ENCODE data around the gene SARS2.
"Not testable (repeated sequence)": the region's sequence is repeated elsewhere in the genome, so short reads cannot be mapped to it uniquely, and the experiment has no call there.

The SARS2 gene, protein sequence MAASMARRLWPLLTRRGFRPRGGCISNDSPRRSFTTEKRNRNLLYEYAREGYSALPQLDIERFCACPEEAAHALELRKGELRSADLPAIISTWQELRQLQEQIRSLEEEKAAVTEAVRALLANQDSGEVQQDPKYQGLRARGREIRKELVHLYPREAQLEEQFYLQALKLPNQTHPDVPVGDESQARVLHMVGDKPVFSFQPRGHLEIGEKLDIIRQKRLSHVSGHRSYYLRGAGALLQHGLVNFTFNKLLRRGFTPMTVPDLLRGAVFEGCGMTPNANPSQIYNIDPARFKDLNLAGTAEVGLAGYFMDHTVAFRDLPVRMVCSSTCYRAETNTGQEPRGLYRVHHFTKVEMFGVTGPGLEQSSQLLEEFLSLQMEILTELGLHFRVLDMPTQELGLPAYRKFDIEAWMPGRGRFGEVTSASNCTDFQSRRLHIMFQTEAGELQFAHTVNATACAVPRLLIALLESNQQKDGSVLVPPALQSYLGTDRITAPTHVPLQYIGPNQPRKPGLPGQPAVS

DNA sequence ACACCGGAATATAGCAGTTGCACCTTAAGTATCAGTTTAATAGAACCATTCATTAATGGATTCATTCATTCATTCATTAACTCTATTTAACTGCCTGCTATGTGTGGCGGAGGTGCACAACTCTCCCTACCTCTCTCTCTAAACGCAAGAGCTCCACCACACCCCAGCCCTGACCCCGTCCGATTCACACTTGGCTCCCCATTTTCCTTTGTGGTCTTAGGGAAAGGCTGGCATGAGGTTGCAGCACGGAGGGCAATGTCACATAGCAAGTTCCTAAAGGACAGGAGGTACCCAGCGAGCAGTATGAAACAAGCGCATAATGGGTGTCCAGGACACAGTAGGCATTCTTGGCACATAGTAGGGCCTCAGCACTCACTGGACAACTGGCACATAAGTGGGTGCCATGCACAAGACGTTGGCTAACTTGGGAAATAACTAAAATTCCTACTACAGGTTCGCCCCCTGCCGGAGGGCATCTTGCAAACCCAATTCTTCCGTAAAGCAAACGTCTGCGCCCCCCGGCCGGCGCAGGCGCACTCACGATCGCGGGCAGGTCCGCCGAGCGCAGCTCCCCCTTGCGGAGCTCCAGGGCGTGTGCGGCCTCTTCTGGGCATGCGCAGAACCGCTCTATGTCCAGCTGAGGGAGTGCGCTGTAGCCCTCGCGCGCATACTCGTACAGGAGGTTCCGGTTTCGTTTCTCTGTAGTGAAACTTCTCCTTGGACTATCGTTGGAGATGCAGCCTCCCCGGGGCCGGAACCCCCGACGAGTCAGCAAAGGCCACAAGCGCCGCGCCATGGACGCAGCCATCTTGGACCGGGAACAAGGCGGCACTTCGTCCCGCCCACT is at the start of gene SARS2:
Gene SARS2 (minus strand): TSS at position 835 of the 847 bp plus-strand sequence. CDS start 27 bp downstream, at position 808.
- DNase-seq = peak; percentile 95

DNA sequence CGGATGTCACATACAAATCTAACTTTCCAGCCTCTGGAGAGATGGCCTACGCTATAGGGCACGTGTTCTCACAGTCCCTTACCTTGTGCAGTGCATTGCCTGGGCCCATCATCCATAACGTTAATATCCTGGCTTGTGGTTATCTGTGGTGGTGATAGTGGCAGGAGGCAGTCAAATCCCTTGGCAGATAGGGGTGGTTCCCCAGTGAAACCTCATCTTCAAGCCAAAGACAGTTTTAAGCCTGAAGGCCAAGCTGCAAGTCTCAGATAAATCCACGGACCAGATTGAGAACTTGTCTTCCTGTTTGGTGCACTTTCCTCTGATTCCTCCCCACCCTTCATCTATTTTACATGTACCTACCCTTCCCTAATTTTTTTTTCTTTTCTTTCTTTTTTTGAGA is 49.2 kb upstream of the SARS2 start:
- no peak for DNase-seq

DNA sequence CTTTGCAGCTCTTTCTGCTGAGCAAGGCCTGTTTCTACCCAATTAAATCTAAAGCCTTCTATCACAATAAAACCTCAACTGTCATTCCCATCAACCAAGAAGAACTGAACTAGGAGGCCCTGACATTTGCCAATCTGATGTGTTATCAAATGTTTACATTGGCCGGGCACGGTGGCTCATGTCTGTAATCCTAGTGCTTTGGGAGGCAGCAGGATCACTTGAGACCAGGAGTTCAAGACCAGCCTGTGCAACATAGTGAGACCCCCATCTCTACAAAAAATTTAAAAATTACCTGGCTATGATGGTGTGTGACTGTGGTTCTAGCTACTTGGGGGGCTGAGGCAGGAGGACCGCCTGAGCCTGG is 47.7 kb upstream of the SARS2 start:
- DNase-seq = no peak

DNA sequence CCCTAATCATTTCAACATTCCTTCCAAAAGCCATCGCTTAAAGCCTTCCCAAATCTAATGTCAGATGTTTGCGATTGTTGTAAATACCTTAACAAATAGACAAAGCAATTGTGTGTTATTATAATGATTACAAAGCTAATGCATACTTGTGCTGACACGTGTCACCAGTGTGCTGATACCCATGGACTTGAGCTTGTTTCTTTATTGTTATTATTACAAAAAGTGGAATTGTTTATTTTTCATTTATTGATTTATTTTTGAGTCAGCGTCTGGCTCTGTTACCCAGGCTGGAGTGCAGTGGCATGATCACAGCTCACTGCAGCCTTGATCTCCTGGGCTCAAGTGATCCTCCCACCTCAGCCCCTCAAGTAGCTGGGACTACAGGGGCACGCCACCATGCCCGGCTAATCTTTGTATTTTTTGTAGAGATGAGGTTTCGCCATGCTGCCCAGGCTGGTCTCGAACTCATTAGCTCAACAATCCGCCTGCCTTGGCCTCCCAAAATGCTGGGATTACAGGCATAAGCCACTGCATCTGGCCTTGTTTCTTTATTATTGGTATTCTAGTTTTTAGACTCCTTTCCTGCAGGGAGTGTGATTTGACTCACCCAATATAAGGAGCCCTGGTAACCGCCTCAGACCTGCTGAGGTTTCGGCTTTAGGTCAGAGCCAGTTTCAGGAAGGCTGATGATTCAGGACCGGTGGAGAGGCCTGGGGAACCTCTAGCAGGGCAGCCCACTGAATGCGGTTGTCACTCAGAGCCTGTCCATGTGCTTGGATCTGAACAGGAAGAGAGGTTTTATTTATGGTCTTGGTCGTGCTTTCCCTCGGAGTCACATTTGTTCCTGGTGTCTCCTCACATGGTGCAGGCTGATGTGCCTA is 47.1 kb upstream of the SARS2 start:
- no peak for DNase-seq

DNA sequence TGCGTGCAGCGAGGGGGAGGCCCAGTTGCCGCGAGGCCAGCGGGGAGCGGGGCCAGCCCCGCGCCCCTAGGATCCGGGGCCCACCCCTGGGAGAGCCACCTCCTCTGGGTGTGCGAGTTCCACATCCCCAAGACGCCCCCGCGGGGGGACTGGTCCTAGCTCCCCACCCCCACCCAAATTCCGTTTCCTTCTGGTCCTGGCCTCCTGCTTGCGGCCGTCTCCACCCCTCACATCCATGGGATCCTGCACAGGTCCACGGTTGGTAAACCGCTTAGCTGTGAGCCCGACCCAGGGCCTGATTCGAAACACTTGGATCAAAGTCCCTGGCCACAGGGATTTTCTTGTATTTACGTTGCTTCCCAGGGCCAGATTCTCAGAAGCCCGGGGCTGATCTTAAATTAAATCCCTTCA is 45.3 kb upstream of the SARS2 start:
- no peak for DNase-seq

DNA sequence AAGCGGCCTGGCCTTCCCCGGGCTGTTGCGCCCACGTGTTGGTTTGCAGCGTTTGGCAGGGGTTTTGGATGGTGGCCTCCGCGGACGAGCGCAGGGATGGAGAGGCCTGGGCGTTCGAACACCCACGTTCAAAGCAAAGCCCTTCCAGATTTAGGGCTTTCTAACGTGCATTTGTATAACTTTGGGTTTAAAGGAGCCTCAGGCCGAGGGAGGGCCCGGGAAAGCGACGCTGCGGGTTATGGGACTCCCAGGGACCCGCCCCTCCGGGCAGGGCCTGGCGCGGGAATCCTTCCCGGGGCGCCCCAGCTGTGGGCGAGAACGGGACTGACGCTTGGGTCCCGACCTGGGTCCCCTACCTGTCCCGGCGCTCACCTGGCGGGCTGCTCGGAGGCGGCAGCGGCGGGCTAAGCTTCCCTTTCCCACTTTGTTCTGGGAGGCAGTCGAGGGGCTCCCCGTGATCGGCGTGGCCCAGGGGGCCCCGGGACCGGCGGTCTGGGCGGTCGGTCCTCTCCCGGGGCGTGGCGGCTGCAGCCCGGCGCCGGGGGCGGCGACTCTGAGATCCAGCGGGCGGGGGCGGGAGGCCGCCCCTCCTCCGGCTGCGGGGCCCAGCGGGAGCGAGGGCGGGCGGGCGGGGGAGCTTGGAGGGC is 44.8 kb upstream of the SARS2 start, which contains the start of gene FBXO17:
Gene FBXO17 (minus strand): TSS at position 529 of the 647 bp plus-strand sequence. CDS start 25,423 bp downstream, outside the sequence.
- no peak for DNase-seq

DNA sequence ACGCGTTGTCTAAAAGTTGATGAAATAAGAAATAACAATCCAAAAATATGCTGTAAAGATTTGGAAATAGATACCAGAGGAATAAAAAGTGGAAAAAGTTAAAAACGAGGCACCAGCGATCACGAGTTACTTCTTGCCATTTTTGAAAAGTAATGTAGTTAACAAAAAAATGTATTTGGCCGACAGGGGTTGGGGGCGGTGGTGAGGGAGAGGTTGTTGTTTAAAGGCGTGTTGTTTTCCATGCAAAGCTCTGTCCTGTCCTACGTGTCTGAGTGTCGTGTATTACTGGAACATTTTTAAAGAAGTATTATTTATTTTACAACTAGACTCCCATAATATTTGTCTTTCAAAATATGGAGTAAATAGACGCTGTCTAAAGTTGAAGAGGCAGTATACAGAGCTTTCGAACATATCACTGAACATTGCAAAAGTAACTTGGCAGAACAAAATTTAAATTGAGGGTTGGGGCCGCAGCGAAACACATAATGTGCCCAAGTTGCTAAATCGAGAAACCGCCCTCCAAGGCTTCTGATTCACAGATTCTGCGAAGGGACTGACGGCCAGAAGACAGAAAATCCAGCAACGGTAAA is 44.2 kb upstream of the SARS2 start:
- DNase-seq = no peak

DNA sequence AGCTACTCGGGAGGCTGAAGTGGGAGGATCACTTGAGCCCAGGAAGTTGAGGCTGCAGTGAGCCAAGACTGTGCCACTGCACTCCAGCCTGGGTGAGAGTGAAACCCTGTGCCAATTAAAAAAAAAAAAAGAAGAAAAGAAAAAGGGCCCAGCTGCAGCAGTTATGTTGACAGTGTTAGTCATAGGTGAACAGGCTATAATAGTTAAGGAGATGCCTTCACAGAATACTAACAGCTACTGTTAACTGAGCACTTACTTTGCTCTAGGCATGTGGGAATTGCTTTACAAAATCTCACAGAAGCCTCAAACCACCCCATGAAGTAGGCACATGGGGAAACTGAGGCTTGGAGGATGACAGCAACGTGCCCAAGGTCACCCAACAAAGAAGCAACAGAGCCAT is 41.1 kb upstream of the SARS2 start:
- DNase-seq = no peak

DNA sequence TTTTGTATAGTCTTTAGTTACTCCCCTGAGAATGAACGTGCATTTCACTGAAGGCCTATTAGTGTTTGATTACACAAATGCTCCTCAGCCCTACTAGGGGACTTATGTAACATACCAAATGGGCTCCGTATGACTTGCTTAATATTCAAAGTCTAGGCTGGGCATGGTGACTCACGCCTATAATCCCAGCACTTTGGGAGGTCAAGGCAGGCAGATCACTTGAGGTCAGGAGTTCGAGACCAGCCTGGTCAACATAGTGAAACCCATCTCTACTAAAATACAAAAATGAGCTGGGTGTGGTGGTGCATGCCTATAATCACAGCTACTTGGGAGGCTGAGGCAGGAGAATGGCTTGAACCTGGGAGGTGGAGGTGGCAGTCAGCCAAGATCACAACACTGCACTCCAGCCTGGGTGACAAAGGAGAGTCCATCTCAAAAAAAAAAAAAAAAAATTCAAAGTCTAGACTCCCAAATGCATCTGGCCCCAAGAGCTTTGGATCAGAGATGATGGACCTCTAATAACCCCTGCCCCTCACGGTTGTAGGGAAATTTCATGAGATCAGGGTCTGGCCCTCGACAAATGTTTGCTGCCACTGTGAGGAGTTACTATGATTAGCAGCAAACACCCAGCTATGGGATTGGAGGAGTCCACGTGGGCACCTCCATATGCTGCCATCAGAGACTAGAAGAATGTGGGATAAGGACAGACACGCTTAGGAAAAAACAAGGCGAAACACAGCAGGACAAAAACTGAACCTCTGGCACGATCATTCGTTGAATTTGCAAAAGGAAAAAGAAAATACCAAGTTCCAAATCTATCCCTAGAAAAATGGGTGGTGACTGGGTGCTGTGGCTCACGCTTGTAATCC is 40.3 kb upstream of the SARS2 start:
- DNase-seq = no peak

DNA sequence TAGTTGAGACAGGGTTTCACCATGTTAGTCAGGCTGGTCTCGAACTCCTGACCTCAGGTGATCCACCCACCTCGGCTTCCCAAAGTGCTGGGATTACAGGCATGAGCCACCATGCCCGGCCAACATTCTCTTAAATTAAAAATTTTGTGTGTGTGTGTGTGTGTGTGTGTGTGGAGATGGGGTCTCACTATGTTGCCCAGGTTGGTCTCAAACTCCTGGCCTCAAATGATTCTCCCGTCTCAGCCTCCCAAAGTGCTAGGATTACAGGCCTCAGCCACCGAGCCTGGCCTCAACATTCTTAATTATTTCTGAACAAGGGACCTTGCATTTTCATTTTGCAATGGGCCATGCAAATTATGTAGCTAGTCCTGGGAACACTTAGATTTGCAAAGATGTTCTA is 35.6 kb upstream of the SARS2 start:
- DNase-seq = not testable (repeated sequence)

DNA sequence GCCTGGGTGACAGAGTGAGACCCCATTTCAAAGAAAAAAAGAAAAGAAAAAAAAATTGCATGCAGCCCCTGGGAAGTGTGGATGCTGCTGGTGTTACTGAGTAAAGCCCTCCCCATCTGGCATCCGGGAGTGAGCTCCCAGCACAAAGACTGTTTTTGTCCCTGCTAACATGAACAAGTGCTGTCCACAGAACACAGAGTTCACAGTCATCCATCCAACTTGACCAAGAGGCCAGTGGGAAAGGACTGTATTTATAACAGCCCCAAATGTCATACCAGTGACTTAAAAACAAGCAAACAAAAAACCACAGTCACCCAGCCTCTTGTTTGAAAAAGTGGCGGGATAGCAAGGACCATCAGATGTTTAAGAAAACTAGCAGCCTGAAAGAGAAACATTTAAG is 34.2 kb upstream of the SARS2 start:
- no peak for DNase-seq

DNA sequence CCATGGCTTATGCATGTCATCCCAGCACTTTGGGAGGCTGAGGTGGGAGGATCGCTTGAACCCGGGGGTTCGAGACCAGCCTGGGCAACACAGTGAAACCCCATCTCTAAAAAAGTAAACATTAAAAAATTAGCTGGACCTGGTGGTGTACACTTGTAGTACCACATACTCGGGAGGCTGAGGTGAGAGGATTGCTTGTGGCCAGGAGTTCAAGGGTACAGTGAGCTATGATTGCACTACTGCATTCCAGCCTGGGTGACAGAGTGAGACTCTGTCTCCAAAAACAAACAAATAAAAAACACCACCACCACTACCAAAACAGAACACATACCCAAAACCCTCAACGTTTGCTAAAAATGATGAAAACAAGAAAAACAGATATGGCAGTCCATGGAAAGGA is 29.1 kb upstream of the SARS2 start:
- DNase-seq = no peak

DNA sequence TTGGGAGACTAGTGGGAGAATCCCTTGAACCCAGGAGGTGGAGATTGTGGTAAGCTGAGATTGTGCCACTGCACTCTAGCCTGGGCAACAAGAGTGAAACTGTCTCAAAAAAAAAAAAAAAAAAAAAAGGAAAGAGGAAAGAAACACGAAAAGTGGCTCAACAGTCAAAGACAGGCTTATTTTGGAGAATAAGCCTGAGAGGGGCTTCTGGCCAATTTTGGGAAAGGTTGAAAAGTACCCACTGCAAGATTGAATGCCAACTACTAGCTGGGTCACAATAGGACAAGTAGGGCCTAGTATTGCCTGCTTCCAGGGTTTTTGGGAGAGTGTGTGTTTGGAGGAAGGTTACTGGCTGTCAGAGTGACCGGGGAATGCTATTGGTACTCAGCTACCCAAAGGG is 27.7 kb upstream of the SARS2 start:
- DNase-seq = no peak

DNA sequence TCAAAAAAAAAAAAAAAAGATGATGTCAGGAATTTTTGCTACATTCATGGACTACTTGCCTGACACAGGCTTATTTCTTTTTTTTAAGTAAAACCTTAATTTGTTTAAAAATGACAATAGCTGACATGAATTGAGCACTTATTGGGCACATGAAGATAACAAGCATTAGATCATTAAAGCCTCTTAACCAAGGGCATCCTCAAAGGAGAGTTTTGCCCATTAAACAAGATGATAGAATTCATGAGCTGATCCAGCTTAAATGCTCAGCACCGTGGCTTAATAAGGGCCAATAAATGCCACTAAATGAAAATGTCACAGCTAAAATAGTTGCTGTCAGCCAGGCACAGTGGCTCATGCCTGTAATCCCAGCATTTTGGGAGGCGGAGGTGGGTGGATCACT is 25.7 kb upstream of the SARS2 start:
- DNase-seq = no peak

DNA sequence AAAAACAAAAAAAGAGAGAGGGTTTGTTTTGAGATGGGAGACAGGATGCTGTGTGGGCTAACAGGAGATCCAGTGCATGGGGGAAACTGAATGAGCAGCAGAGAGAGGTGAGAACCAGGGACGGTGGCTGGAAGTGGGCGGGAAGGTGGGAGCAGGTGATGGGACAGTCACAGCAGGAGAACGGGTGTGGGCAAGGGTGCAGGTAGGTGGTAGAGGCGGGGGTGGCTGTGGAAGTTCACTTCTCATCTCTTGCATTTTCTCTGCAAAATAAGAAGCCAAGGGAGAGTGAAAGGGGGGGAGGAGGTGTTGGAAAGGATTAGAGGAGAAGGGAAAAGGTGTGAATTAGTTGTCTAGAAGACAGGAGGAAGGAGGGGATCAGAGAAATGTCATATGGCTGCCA is 23.1 kb upstream of the SARS2 start:
- DNase-seq = no peak

DNA sequence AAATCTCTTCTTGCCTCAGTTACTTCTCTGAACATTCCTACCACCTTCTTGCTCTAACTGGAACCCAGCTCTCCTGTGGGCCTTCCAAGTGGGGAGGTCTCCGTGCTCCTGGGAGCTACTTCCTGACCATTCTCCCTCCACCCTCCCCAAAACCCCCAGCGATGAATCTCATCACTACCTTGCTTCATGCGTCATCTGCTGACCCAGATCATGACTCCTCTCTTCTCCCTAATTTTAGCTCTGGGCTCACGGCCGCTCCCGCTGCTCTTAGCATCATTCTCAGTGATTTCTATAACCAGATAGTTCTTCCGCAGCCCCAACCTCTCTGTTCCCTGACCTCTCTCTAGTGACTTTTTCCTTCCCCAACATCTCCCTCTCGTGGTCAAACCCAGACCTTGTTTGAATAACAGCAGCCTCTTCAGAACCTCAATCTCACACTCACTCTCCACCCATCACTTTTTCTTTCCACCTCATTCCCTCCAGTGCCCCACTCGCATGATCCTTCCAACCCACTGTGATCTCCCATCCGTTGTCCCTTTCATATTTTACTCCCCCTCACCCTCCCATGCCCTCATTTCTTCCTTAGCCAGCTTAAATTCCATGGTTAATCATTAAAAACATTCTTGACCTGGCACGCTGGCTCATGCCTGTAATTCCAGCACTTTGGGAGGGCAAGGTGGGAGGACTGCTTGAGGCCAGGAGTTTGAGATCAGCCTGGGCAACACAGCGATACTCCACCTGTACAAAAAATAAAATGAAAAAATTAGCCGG is 22.0 kb upstream of the SARS2 start:
- DNase-seq = peak; percentile 29

DNA sequence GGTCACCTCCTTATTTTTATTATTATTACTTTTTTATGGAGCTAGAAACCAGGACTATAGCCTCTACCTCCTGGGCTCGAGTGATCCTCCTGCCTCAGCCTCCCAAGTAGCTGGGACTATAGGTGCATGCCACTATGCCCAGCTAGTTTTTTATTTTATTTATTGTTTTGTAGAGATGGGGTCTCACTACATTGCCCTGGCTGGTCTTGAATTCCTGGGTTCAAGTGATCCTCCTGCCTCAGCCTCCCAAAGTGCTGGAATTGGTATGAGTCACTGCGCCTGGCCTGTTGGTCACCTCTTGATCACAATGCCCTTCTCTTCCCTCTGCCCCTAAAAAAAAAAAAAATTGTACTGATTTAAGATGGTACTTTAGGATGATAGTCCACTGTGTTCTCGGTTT is 20.6 kb upstream of the SARS2 start:
- DNase-seq = no peak

DNA sequence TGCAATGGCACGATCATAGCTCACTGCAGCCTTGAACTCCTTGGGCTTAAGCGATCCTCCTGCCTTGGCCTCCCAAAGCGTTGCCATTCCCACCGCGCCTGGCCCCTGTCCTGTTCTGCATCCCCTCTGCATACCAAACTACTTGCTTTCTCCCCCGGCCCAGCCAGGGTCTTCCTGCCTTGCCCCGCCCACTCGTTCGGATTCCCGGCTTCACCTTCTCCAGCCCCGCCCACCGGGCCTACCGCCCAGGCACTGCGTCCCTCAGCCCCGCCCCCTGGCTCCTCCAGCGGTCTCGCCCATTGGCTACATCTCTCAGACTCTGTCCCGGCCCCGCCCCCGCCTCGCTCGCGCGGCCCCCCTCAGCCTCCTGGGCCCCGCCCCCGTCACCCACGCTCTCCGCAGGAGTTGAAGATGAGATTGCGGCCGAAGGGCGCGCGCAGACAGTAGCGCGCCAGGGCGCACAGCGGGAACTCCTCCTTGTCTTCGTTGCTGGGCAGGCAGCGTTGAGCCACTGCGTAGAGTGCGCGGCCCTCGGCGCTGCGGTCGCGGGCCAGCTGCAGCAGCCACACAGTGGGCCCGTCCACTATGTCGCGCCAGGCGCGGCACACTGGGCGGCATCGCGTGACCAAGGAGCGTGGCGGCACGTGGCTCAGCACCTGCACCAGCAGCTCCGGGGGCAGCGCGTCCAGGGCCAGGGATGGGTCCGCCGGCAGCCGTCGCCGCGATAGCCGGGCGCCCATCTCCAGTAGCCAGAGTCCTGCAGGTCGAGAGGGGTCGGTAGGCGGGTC is 19.2 kb upstream of the SARS2 start:
- DNase-seq = peak; percentile 90

Data from CD4-positive, alpha-beta T cell treated with Interleukin-6 for 4 hours (primary cell).